IPS-15b (cell line): ENCODE results near the gene SOX6.

Source experiments
- H3K27me3 ChIP-seq: one replicate; pipeline ENCODE4 v1.6.1; 2013; ENCODE audit warnings: low read length; ENCODE audit not compliant: control insufficient read depth, insufficient read depth
- H3K36me3 ChIP-seq: one replicate; pipeline ENCODE4 v1.6.1; 2013; ENCODE audit warnings: low read length; ENCODE audit not compliant: control insufficient read depth, insufficient read depth
- H3K4me1 ChIP-seq: one replicate; pipeline ENCODE4 v1.6.1; 2013; ENCODE audit warnings: mild to moderate bottlenecking, low read length; ENCODE audit not compliant: control insufficient read depth, insufficient read depth
- H3K4me3 ChIP-seq: one replicate; pipeline ENCODE4 v1.5.1; 2013; ENCODE audit warnings: low read depth, low read length
- H3K9ac ChIP-seq: one replicate; pipeline ENCODE4 v1.6.1; 2013; ENCODE audit warnings: low read depth, mild to moderate bottlenecking, low read length
- H3K9me3 ChIP-seq: one replicate; pipeline ENCODE4 v1.6.1; 2013; ENCODE audit warnings: mild to moderate bottlenecking, low read length; ENCODE audit not compliant: control insufficient read depth, insufficient read depth

The SOX6 gene

GRCh38 chr11:16001044-16001568 is 355.2 kb downstream of the SOX6 start:
- Histone ChIP-seq H3K9ac (no peak overlapping the region), H3K4me3 (no peak overlapping the region), H3K9me3 (no peaks in the 10 kb centered on the region), H3K27me3 (peaks cover 8% of the 10 kb centered on the region), H3K4me1 (no peaks in the 10 kb centered on the region), H3K36me3 (no peaks in the 10 kb centered on the region)

GRCh38 chr11:16000065-16000464 is 356.3 kb downstream of the SOX6 start:
- Histone ChIP-seq H3K9me3 (no peaks in the 10 kb centered on the region), H3K36me3 (no peaks in the 10 kb centered on the region), H3K4me3 (no peak overlapping the region), H3K4me1 (no peaks in the 10 kb centered on the region), H3K9ac (no peak overlapping the region), H3K27me3 (peaks cover 19% of the 10 kb centered on the region)

- Histone ChIP-seq H3K4me1 (no peaks in the 10 kb centered on the region), H3K4me3 (no peak overlapping the region), H3K9ac (no peak overlapping the region), H3K9me3 (no peaks in the 10 kb centered on the region), H3K36me3 (no peaks in the 10 kb centered on the region), H3K27me3 (peaks cover 86% of the 10 kb centered on the region)
Observed at GRCh38 chr11:15993345-15993744, 363.0 kb downstream of the SOX6 start.

GRCh38 chr11:15991215-15991614 is 365.1 kb downstream of the SOX6 start:
- H3K4me1 ChIP-seq: no peaks in the 10 kb centered on the region
- no peak overlapping the region for H3K4me3 ChIP-seq
- no peaks in the 10 kb centered on the region for H3K9me3 ChIP-seq
- no peak overlapping the region for H3K9ac ChIP-seq
- no peaks in the 10 kb centered on the region for H3K36me3 ChIP-seq
- peaks cover 90% of the 10 kb centered on the region for H3K27me3 ChIP-seq

GRCh38 chr11:15989685-15990084 is 366.7 kb downstream of the SOX6 start:
- no peak overlapping the region for H3K4me3 ChIP-seq
- no peak overlapping the region for H3K9ac ChIP-seq
- H3K4me1 ChIP-seq: no peaks in the 10 kb centered on the region
- peaks cover 88% of the 10 kb centered on the region for H3K27me3 ChIP-seq
- no peaks in the 10 kb centered on the region for H3K9me3 ChIP-seq
- H3K36me3 ChIP-seq: no peaks in the 10 kb centered on the region

GRCh38 chr11:15988693-15989231 is 367.6 kb downstream of the SOX6 start:
- no peaks in the 10 kb centered on the region for H3K9me3 ChIP-seq
- peaks cover 80% of the 10 kb centered on the region for H3K27me3 ChIP-seq
- no peaks in the 10 kb centered on the region for H3K36me3 ChIP-seq
- H3K4me1 ChIP-seq: no peaks in the 10 kb centered on the region
- no peak overlapping the region for H3K9ac ChIP-seq
- H3K4me3 ChIP-seq: peak overlapping the region; percentile 62

- no peaks in the 10 kb centered on the region for H3K36me3 ChIP-seq
- H3K27me3 ChIP-seq: peaks cover 78% of the 10 kb centered on the region
- H3K4me3 ChIP-seq: no peak overlapping the region
- no peaks in the 10 kb centered on the region for H3K9me3 ChIP-seq
- H3K9ac ChIP-seq: no peak overlapping the region
- no peaks in the 10 kb centered on the region for H3K4me1 ChIP-seq
Observed at GRCh38 chr11:15988016-15988550, 368.3 kb downstream of the SOX6 start.

GRCh38 chr11:15987046-15987445 is 369.3 kb downstream of the SOX6 start:
- no peaks in the 10 kb centered on the region for H3K36me3 ChIP-seq
- no peak overlapping the region for H3K9ac ChIP-seq
- H3K27me3 ChIP-seq: peaks cover 69% of the 10 kb centered on the region
- no peaks in the 10 kb centered on the region for H3K9me3 ChIP-seq
- no peak overlapping the region for H3K4me3 ChIP-seq
- no peaks in the 10 kb centered on the region for H3K4me1 ChIP-seq

- peaks cover 57% of the 10 kb centered on the region for H3K27me3 ChIP-seq
- no peaks in the 10 kb centered on the region for H3K9me3 ChIP-seq
- H3K4me1 ChIP-seq: no peaks in the 10 kb centered on the region
- H3K4me3 ChIP-seq: no peak overlapping the region
- H3K9ac ChIP-seq: no peak overlapping the region
- H3K36me3 ChIP-seq: no peaks in the 10 kb centered on the region
Observed at GRCh38 chr11:15985860-15986139, 370.5 kb downstream of the SOX6 start.

- Histone ChIP-seq H3K4me3 (no peak overlapping the region), H3K9me3 (no peaks in the 10 kb centered on the region), H3K27me3 (peaks cover 51% of the 10 kb centered on the region), H3K36me3 (no peaks in the 10 kb centered on the region), H3K9ac (no peak overlapping the region), H3K4me1 (no peaks in the 10 kb centered on the region)
Observed at GRCh38 chr11:15985127-15985859, 371.1 kb downstream of the SOX6 start.

GRCh38 chr11:15981292-15981691 is 375.1 kb downstream of the SOX6 start:
- no peak overlapping the region for H3K9ac ChIP-seq
- H3K27me3 ChIP-seq: peaks cover 23% of the 10 kb centered on the region
- no peaks in the 10 kb centered on the region for H3K4me1 ChIP-seq
- H3K36me3 ChIP-seq: no peaks in the 10 kb centered on the region
- H3K4me3 ChIP-seq: no peak overlapping the region
- H3K9me3 ChIP-seq: no peaks in the 10 kb centered on the region

- Histone ChIP-seq H3K4me1 (no peaks in the 10 kb centered on the region), H3K9me3 (no peaks in the 10 kb centered on the region), H3K27me3 (peaks cover 2% of the 10 kb centered on the region), H3K9ac (no peak overlapping the region), H3K36me3 (no peaks in the 10 kb centered on the region), H3K4me3 (no peak overlapping the region)
Observed at GRCh38 chr11:15977116-15977515, 379.2 kb downstream of the SOX6 start.
